Mucosa of gallbladder (tissue), 1 donor: ENCODE measurements around the gene CYB5R4. TPM values are rescaled to one million over a fixed set of nuclear protein-coding genes. Genes with fewer than 3 reads are reported as not detected.
"Not testable (repeated sequence)": the region's sequence is repeated elsewhere in the genome, so short reads cannot be mapped to it uniquely, and the experiment has no call there.

Experiments
- DNase-seq: peaks from one replicate; pipeline ENCODE4 v3.0.0-alpha.2; 2020; ENCODE audit warnings: low spot score
- total RNA-seq: library from RNA; stranded (reverse); gene quantifications from one replicate; pipeline ENCODE4 v1.2.1, GENCODE V29; 2021
- donor health status: DM: no; HTN: no; CAD: no.

CYB5R4 gene
- total RNA-seq, 1 donor from 2014 or later, result 11.9 TPM

GRCh38 chr6:83908813-83909212 lies 49.3 kb downstream of the CYB5R4 start:
- no peak for DNase-seq

GRCh38 chr6:83911278-83911677 lies 51.8 kb downstream of the CYB5R4 start:
- no peak for DNase-seq

GRCh38 chr6:83914953-83915352 lies 55.5 kb downstream of the CYB5R4 start:
- no peak for DNase-seq

- DNase-seq, result no peak
Measured at GRCh38 chr6:83917001-83917400, 57.5 kb downstream of the CYB5R4 start.

- DNase-seq, result no peak
Measured at GRCh38 chr6:83920017-83920416, 60.5 kb downstream of the CYB5R4 start.

- DNase-seq, result no peak
Measured at GRCh38 chr6:83921315-83921714, 61.8 kb downstream of the CYB5R4 start.

GRCh38 chr6:83927470-83927869 lies 68.0 kb downstream of the CYB5R4 start:
- DNase-seq, result no peak

- DNase-seq, result no peak
Measured at GRCh38 chr6:83928286-83928685, 68.8 kb downstream of the CYB5R4 start.

GRCh38 chr6:83946201-83946833 lies 86.8 kb downstream of the CYB5R4 start:
- not testable (repeated sequence) for DNase-seq

- DNase-seq, result not testable (repeated sequence)
Measured at GRCh38 chr6:83947983-83948382, 88.5 kb downstream of the CYB5R4 start.

GRCh38 chr6:83948851-83949250 lies 89.4 kb downstream of the CYB5R4 start:
- no peak for DNase-seq

- not testable (repeated sequence) for DNase-seq
Measured at GRCh38 chr6:83951423-83951822, 91.9 kb downstream of the CYB5R4 start.

- no peak for DNase-seq
Measured at GRCh38 chr6:83952830-83953229, 93.3 kb downstream of the CYB5R4 start.

- DNase-seq, result no peak
Measured at GRCh38 chr6:83954371-83954770, 94.9 kb downstream of the CYB5R4 start.

- no peak for DNase-seq
Measured at GRCh38 chr6:83958241-83958685, 98.8 kb downstream of the CYB5R4 start.

GRCh38 chr6:83960664-83961063 lies 101.2 kb downstream of the CYB5R4 start:
- no peak for DNase-seq

GRCh38 chr6:83962582-83962981 lies 103.1 kb downstream of the CYB5R4 start:
- DNase-seq, result no peak

- no peak for DNase-seq
Measured at GRCh38 chr6:83966539-83966938, 107.0 kb downstream of the CYB5R4 start.

- no peak for DNase-seq
Measured at GRCh38 chr6:83970582-83970981, 111.1 kb downstream of the CYB5R4 start.

- no peak for DNase-seq
Measured at GRCh38 chr6:83974409-83975050, 115.0 kb downstream of the CYB5R4 start.

- DNase-seq, result no peak
Measured at GRCh38 chr6:83976037-83976755, 116.7 kb downstream of the CYB5R4 start.

GRCh38 chr6:83976871-83977270 lies 117.4 kb downstream of the CYB5R4 start:
- no peak for DNase-seq

GRCh38 chr6:83978324-83978734 lies 118.8 kb downstream of the CYB5R4 start:
- no peak for DNase-seq
